8988T (cell line): ENCODE results near the gene TSPAN15.

Source experiments
- DNase-seq: peaks from one replicate; pipeline ENCODE4 v3.0.0; 2011

TSPAN15 gene

GRCh38 chr10:69418052-69418752, 33.1 kb upstream of the TSPAN15 start:
- no peak for DNase-seq

GRCh38 chr10:69419096-69419743, 32.0 kb upstream of the TSPAN15 start:
- no peak for DNase-seq

- DNase-seq: no peak
Observed at GRCh38 chr10:69419744-69420126, 31.5 kb upstream of the TSPAN15 start.

- no peak for DNase-seq
Observed at GRCh38 chr10:69421611-69422308, 29.5 kb upstream of the TSPAN15 start.

- no peak for DNase-seq
Observed at GRCh38 chr10:69422676-69423075, 28.6 kb upstream of the TSPAN15 start.

GRCh38 chr10:69425041-69425440, 26.2 kb upstream of the TSPAN15 start:
- DNase-seq: no peak

- DNase-seq: no peak
Observed at GRCh38 chr10:69425511-69426298, 25.6 kb upstream of the TSPAN15 start.

- no peak for DNase-seq
Observed at GRCh38 chr10:69426376-69426727, 24.9 kb upstream of the TSPAN15 start.

- no peak for DNase-seq
Observed at GRCh38 chr10:69428165-69428564, 23.1 kb upstream of the TSPAN15 start.

- no peak for DNase-seq
Observed at GRCh38 chr10:69434169-69434568, 17.1 kb upstream of the TSPAN15 start.

GRCh38 chr10:69434926-69435325, 16.3 kb upstream of the TSPAN15 start:
- DNase-seq: no peak

- no peak for DNase-seq
Observed at GRCh38 chr10:69435966-69436520, 15.2 kb upstream of the TSPAN15 start.

- DNase-seq: no peak
Observed at GRCh38 chr10:69437321-69438259, 13.7 kb upstream of the TSPAN15 start.

GRCh38 chr10:69438536-69439349, 12.5 kb upstream of the TSPAN15 start:
- no peak for DNase-seq

- no peak for DNase-seq
Observed at GRCh38 chr10:69439350-69439739, 11.9 kb upstream of the TSPAN15 start.

- DNase-seq: no peak
Observed at GRCh38 chr10:69439813-69440506, 11.3 kb upstream of the TSPAN15 start.

GRCh38 chr10:69443354-69443753, 7.9 kb upstream of the TSPAN15 start:
- DNase-seq: no peak

GRCh38 chr10:69445041-69445440, 6.2 kb upstream of the TSPAN15 start:
- DNase-seq: no peak

- DNase-seq: no peak
Observed at GRCh38 chr10:69446229-69446628, 5.0 kb upstream of the TSPAN15 start.

GRCh38 chr10:69446650-69447151, 4.6 kb upstream of the TSPAN15 start:
- no peak for DNase-seq
